ENCODE data around the gene C2CD4C.
"Not testable (repeated sequence)": the region's sequence is repeated elsewhere in the genome, so short reads cannot be mapped to it uniquely, and the experiment has no call there.

- not testable (repeated sequence) for TF ChIP-seq CTCF (conservative IDR thresholded peaks at IDR 0.05; ENCODE audit: low read depth, low read length); EZH2 (IDR thresholded peaks at IDR 0.05; ENCODE audit: low read length, unreplicated experiment); EZH2phosphoT487 (IDR thresholded peaks at IDR 0.05; ENCODE audit: borderline replicate concordance, low read length)
Observed at GRCh38 chr19:380618-381219, 28.2 kb downstream of the C2CD4C start.
